Caco-2 (cell line): ENCODE measurements around the gene FGF14. TPM values are rescaled to one million over a fixed set of nuclear protein-coding genes. Genes with fewer than 3 reads are reported as not detected.
A peak's percentile ranks its signal among the peaks of the same experiment; 100 is the strongest.

Source experiments
- Bru-seq: library from RNA; stranded (reverse); fragments of 400-500 nt; gene quantifications from one replicate; lab custom pipeline; 2021; lab: Mats Ljungman, UMichigan
- BruChase-seq, 2 experiments: library from RNA; stranded (reverse); fragments of 400-500 nt; gene quantifications; one replicate each; lab custom pipeline; 2021; lab: Mats Ljungman, UMichigan
- BruUV-seq: library from RNA; stranded (reverse); fragments of 400-500 nt; replicated peaks from 2 replicates; lab custom pipeline; 2021; lab: Mats Ljungman, UMichigan
- CTCF ChIA-PET: fragments of 300-600 bp; sonication (Branson Sonifier 250); formaldehyde crosslinking; loops from one replicate; lab custom pipeline; 2022; ENCODE audit warnings: antibody characterized with exemption; lab: Charles Lee
- POLR2A ChIA-PET: fragments of 300-600 bp; sonication (Branson Sonifier 250); formaldehyde crosslinking; loops from one replicate; lab custom pipeline; 2022; ENCODE audit warnings: antibody characterized with exemption; lab: Charles Lee
- DNase-seq, 2 experiments: peaks; one replicate each; pipeline versions ENCODE4 v3.0.0 to v3.0.0-alpha.2; 2020 to 2022
- H3K27me3 ChIP-seq: replicated peaks from 2 replicates; pipeline ENCODE4 v1.6.0; 2011; ENCODE audit warnings: low read length; ENCODE audit not compliant: control insufficient read depth, insufficient read depth
- H3K36me3 ChIP-seq: 2 replicates; pipeline ENCODE4 v1.5.1; 2011; ENCODE audit warnings: low read length; ENCODE audit not compliant: control insufficient read depth, insufficient read depth
- H3K4me1 ChIP-seq: fragments of 250-450 bp; sonication (Bioruptor Pico); 2 replicates; pipeline ENCODE4 v1.5.1; 2020; ENCODE audit warnings: mild to moderate bottlenecking
- H3K4me3 ChIP-seq: 2 replicates; pipeline ENCODE4 v1.5.1; 2011; ENCODE audit warnings: low read depth, mild to moderate bottlenecking, control low read depth, low read length
- H3K9me3 ChIP-seq: fragments of 250-450 bp; sonication (Bioruptor Pico); 2 replicates; pipeline ENCODE4 v1.5.1; 2020; ENCODE audit warnings: mild to moderate bottlenecking, moderate library complexity
- H3K27ac Mint-ChIP-seq: one replicate; pipeline ENCODE4 v1.8.0; 2022; ENCODE audit warnings: mixed read lengths; ENCODE audit not compliant: unreplicated experiment
- H3K27me3 Mint-ChIP-seq: one replicate; pipeline ENCODE4 v1.8.0; 2022; ENCODE audit warnings: mixed read lengths; ENCODE audit not compliant: insufficient read depth, unreplicated experiment
- H3K36me3 Mint-ChIP-seq: one replicate; pipeline ENCODE4 v1.8.0; 2022; ENCODE audit warnings: mild to moderate bottlenecking, mixed read lengths; ENCODE audit not compliant: insufficient read depth, unreplicated experiment
- H3K4me1 Mint-ChIP-seq: one replicate; pipeline ENCODE4 v1.8.0; 2022; ENCODE audit warnings: low read depth, mixed read lengths; ENCODE audit not compliant: unreplicated experiment
- H3K4me3 Mint-ChIP-seq: one replicate; pipeline ENCODE4 v1.8.0; 2022; ENCODE audit warnings: mild to moderate bottlenecking, moderate library complexity, mixed read lengths; ENCODE audit not compliant: unreplicated experiment
- H3K9me3 Mint-ChIP-seq: one replicate; pipeline ENCODE4 v1.8.0; 2022; ENCODE audit warnings: mixed read lengths; ENCODE audit not compliant: unreplicated experiment
- CTCF ChIP-seq, 2 experiments: fragments of 200-600 bp in 1 of 2; IDR thresholded peaks; 1 replicate in 1 of 2; 2 replicates in 1 of 2; pipeline versions ENCODE4 v1.5.1 to v1.8.0; 2011 to 2022; ENCODE audit warnings: antibody characterized with exemption in 1 of 2, control low read depth in 1 of 2, inconsistent platforms in 1 of 2, low read depth in 1 of 2, low read length in 1 of 2, mild to moderate bottlenecking in 1 of 2, moderate library complexity in 1 of 2; ENCODE audit not compliant: insufficient read depth in 1 of 2, severe bottlenecking in 1 of 2, unreplicated experiment in 1 of 2
- intact Hi-C: fragments of 100-400 bp; cut with micrococcal nuclease; formaldehyde crosslinking; loops from one replicate; pipeline ENCODE4 v1.10.0; 2022; ENCODE audit not compliant: unreplicated experiment
- long read RNA-seq: library from polyadenylated mRNA; stranded (forward); transcript quantifications from one replicate; pipeline ENCODE4 v2.0.0, GENCODE V29; 2022
- total RNA-seq: library from RNA; stranded (reverse); gene quantifications from 2 replicates; pipeline ENCODE4 v1.2.3, GENCODE V29; 2022

The FGF14 gene
- total RNA-seq (not detected in 2 replicates), Bru-seq, nascent RNA (percentile 1 among the genes with signal in this experiment), BruChase-seq, experiment 1, labeled RNA remaining after a 2-hour chase (percentile 4 among the genes with signal in this experiment), BruChase-seq, experiment 2, labeled RNA remaining after a 6-hour chase (percentile 0 among the genes with signal in this experiment)
- long read RNA-seq = 0 reads

- POLR2A ChIA-PET = no interaction called here
- no peak within 1 kb of the TSS for H3K27ac Mint-ChIP-seq
- H3K27me3 ChIP-seq = no peaks in the 10 kb centered on the region
These were observed at the start of gene FGF14 for GRCh38 chr13:102401766-102402165. FGF14 (minus strand) TSS chr13:102402048.

DNA sequence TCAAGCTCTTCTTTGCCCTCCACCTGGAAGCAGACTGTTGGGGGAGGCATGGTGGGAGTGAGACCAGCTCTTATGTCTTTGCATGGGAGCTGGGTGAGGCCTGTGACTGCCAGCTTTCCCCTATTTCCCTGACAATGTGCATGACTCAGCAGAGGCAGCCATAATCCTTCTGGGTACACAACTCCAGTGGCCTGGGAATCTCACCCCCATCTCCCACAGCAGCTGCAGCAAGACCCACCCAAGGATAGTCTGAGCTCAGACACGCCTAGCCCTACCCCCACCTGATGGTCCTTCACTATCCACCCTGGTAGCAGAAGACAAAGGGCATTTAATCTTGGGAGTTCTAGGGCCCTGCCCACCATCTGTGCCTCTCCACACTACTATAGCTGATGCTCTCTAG lies 41.4 kb upstream of the FGF14 start:
- BruUV-seq = no TSS peak
- no peaks in the 10 kb centered on the region for H3K9me3 ChIP-seq
- no peaks in the 10 kb centered on the region for H3K4me1 Mint-ChIP-seq
- no peaks in the 10 kb centered on the region for H3K9me3 Mint-ChIP-seq
- H3K27ac Mint-ChIP-seq = no peak overlapping the region
- intact Hi-C loops = no loop called here
- DNase-seq = no peak
- ChIA-PET POLR2A (no interaction called here), CTCF (no interaction called here)
- no peak overlapping the region for H3K4me3 ChIP-seq
- no peak overlapping the region for H3K4me3 Mint-ChIP-seq
- no peaks in the 10 kb centered on the region for H3K4me1 ChIP-seq
- H3K36me3 Mint-ChIP-seq = no peaks in the 10 kb centered on the region
- H3K27me3 Mint-ChIP-seq = peaks cover 18% of the 10 kb centered on the region
- no peaks in the 10 kb centered on the region for H3K27me3 ChIP-seq
- H3K36me3 ChIP-seq = no peaks in the 10 kb centered on the region
- TF ChIP-seq CTCF (IDR thresholded peaks at IDR 0.05; ENCODE audit: insufficient read depth in 1 of 2, low read depth in 1 of 2, low read length in 1 of 2, severe bottlenecking in 1 of 2, unreplicated experiment in 1 of 2) = no peak

More at GRCh38 chr13:102401766-102402165, at the start of gene FGF14:
- peaks cover 8% of the 10 kb centered on the region for H3K27me3 Mint-ChIP-seq
- H3K9me3 ChIP-seq = no peaks in the 10 kb centered on the region
- BruUV-seq = no TSS peak
- H3K4me3 ChIP-seq = no peak within 1 kb of the TSS
- TF ChIP-seq CTCF (IDR thresholded peaks at IDR 0.05; ENCODE audit: insufficient read depth in 1 of 2, low read depth in 1 of 2, low read length in 1 of 2, severe bottlenecking in 1 of 2, unreplicated experiment in 1 of 2) = no peak
- H3K36me3 Mint-ChIP-seq = no peaks in the 10 kb centered on the region
- intact Hi-C loops = no loop called here
- H3K4me1 Mint-ChIP-seq = no peaks in the 10 kb centered on the region
- H3K36me3 ChIP-seq = no peaks in the 10 kb centered on the region
- H3K4me1 ChIP-seq = no peaks in the 10 kb centered on the region
- no peaks in the 10 kb centered on the region for H3K9me3 Mint-ChIP-seq
- H3K4me3 Mint-ChIP-seq = no peak within 1 kb of the TSS
- no peak for DNase-seq
- CTCF ChIA-PET = no interaction called here

DNA sequence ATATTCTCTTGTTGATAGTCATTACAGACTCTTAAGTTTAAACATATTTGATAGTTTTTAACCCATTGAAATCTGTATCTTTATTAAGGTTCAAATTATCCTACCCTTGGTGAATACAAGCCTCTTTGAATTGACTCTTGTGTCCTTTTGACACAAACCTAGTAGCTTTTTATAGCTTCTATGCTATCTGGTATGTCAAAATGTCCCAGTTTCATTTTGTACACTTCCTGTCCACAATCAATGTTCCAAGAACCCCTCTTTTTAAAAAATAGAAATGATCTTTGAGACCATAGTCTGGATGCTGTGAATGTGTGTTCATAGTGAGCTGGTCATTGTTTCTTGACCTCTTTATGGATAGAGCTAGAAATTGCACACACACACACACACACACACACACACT lies 39.2 kb upstream of the FGF14 start:
- Mint-ChIP-seq H3K4me1 (no peaks in the 10 kb centered on the region), H3K27ac (no peak overlapping the region), H3K36me3 (no peaks in the 10 kb centered on the region), H3K9me3 (no peaks in the 10 kb centered on the region), H3K4me3 (no peak overlapping the region), H3K27me3 (peaks cover 14% of the 10 kb centered on the region)
- no peaks in the 10 kb centered on the region for H3K36me3 ChIP-seq
- TF ChIP-seq CTCF (IDR thresholded peaks at IDR 0.05; ENCODE audit: insufficient read depth in 1 of 2, low read depth in 1 of 2, low read length in 1 of 2, severe bottlenecking in 1 of 2, unreplicated experiment in 1 of 2) = no peak
- no peak overlapping the region for H3K4me3 ChIP-seq
- no peaks in the 10 kb centered on the region for H3K4me1 ChIP-seq
- intact Hi-C loops = no loop called here
- no peaks in the 10 kb centered on the region for H3K27me3 ChIP-seq
- no TSS peak for BruUV-seq
- ChIA-PET CTCF (no interaction called here), POLR2A (no interaction called here)
- DNase-seq = no peak
- H3K9me3 ChIP-seq = no peaks in the 10 kb centered on the region
